Epithelial cell of esophagus (primary cell): ENCODE results near the gene PTGS1.

Experiments
- DNase-seq: peaks from one replicate; pipeline ENCODE4 v3.0.0; 2010; ENCODE audit warnings: low read depth
- H3K4me3 ChIP-seq: 2 replicates; pipeline ENCODE4 v1.5.1; 2011; ENCODE audit warnings: mild to moderate bottlenecking, low read length, control low read depth
- TF ChIP-seq, protein P1 (sequence below): IDR thresholded peaks from 2 replicates; pipeline ENCODE4 v1.5.1; 2011; ENCODE audit warnings: low read depth, mild to moderate bottlenecking, low read length, control low read depth, inconsistent platforms; ENCODE audit not compliant: insufficient read depth; ENCODE audit errors: missing control alignments

PTGS1 gene

DNA sequence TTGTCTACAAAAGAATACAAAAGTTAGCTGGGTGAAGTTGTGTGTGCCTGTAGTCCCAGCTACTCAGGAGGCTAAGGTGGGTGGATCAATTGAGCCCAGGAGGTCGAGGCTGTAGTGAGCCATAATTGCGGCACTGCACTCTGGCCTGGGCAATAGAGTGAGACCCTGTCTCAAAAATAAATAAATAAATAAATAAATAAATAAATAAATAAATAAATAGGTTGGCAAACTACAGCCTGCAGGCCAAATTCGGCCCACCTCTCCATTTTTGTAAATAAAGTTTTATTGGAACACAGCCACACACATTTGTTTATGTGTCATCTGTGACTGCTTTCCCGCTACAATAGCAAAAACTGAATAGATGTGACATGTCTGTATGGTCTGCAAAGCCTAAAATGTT is 9.5 kb downstream of the PTGS1 start:
- TF ChIP-seq, protein P1, sequence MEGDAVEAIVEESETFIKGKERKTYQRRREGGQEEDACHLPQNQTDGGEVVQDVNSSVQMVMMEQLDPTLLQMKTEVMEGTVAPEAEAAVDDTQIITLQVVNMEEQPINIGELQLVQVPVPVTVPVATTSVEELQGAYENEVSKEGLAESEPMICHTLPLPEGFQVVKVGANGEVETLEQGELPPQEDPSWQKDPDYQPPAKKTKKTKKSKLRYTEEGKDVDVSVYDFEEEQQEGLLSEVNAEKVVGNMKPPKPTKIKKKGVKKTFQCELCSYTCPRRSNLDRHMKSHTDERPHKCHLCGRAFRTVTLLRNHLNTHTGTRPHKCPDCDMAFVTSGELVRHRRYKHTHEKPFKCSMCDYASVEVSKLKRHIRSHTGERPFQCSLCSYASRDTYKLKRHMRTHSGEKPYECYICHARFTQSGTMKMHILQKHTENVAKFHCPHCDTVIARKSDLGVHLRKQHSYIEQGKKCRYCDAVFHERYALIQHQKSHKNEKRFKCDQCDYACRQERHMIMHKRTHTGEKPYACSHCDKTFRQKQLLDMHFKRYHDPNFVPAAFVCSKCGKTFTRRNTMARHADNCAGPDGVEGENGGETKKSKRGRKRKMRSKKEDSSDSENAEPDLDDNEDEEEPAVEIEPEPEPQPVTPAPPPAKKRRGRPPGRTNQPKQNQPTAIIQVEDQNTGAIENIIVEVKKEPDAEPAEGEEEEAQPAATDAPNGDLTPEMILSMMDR = no peak
- no peak for DNase-seq
- no peak overlapping the region for H3K4me3 ChIP-seq

DNA sequence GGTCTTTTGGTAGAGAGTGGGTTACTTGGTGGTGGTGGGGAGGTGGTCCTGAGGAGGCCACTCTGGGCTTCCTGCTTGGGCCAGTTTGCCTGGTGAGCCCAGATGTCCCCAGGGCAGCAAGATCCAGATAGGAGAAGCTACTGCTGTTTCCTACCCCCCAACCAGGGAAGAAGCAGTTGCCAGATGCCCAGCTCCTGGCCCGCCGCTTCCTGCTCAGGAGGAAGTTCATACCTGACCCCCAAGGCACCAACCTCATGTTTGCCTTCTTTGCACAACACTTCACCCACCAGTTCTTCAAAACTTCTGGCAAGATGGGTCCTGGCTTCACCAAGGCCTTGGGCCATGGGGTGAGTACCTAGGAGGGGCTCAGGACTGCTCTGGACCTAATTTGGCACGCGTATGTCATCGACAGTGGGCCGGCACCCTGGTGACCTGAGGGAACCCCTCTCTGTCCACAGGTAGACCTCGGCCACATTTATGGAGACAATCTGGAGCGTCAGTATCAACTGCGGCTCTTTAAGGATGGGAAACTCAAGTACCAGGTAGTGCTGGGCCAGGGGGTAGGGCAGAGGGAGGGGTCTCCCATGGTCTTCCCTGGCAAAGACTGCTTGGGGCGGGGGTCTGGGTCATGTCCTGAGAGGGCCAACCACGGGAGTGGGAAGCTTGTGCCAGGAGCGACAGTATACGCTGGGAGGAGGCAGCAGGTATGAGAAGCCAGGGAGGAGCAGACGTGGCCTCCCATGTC is 10.6 kb downstream of the PTGS1 start:
- no peak for DNase-seq
- H3K4me3 ChIP-seq = no peak overlapping the region
- TF ChIP-seq, protein P1 = no peak

DNA sequence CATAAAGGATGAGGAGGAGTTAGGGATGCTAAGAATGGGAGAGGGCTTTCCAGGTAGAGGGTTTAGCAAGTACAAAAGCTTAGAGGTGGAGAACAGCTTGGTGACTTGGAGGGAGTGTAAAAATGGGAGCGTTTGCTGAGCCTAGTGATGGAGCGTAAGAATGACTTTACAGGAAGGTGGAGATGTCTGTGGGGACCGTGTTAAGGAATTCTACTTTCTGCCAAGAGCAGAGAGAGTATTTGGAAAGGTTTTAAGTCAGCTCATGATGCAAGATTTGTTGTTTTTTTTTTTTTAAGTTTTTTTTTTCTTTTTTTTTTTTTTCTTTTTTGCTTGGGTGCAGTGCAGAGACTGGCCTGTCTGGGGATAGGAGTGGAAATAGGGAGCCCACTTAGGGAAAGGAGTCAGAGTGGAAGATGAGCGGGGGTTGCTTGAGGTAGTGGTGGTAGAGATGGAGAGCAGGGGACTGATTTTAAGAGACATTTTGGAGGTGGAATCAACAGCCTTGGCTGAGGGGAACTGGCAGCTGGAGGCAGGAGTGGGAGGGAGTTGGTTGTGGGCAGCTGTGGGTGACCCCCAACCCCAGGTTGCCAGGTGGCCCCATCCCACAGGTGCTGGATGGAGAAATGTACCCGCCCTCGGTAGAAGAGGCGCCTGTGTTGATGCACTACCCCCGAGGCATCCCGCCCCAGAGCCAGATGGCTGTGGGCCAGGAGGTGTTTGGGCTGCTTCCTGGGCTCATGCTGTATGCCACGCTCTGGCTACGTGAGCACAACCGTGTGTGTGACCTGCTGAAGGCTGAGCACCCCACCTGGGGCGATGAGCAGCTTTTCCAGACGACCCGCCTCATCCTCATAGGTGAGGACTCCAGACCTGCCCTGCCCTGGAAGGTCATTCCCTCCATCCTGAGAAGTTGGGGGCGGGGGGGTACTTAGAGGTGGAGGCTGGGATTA is 12.4 kb downstream of the PTGS1 start:
- DNase-seq = peak; percentile 43

DNA sequence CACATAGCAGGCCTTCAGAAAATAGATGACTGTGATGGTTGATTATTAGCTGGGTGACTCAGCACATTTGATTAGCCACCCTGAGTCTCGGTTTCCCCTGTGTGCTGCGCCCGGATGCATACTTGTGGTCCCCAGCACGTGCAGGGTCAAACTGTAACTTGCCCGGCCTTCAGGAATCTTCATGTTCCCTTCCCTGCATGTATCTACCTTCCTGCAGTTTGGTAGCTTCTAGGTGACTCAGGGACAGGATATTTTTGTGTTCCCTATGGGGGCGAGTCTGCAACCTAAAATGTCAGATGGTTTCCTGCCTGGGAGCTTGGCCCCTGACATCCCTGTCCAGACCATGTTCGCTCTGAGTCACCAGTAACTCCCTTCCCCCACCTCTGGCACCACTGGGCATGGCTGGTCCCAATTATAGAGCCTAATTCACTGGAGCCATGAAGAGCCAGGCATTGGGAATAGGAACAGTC is 13.2 kb downstream of the PTGS1 start:
- no peak overlapping the region for H3K4me3 ChIP-seq
- DNase-seq = peak; percentile 56
- TF ChIP-seq, protein P1 = no peak

More for the DNA sequence above, 12.4 kb downstream of the PTGS1 start:
- TF ChIP-seq, protein P1 = no peak
- no peak overlapping the region for H3K4me3 ChIP-seq

DNA sequence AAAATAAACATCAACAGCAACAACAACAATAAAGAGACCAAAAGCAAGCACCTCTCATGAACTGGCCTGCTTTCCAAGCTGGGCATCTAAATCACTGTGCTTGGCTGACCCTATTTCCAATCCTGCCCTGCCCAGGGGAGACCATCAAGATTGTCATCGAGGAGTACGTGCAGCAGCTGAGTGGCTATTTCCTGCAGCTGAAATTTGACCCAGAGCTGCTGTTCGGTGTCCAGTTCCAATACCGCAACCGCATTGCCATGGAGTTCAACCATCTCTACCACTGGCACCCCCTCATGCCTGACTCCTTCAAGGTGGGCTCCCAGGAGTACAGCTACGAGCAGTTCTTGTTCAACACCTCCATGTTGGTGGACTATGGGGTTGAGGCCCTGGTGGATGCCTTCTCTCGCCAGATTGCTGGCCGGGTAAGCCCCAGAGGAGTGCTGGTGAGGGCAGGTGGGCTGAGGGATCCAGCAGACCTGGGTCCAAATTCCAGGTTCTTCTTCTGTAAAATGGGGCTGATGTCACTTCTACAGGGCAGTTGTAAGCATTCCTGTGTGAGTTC is 15.6 kb downstream of the PTGS1 start:
- H3K4me3 ChIP-seq = no peak overlapping the region
- TF ChIP-seq, protein P1 = no peak
- no peak for DNase-seq

DNA sequence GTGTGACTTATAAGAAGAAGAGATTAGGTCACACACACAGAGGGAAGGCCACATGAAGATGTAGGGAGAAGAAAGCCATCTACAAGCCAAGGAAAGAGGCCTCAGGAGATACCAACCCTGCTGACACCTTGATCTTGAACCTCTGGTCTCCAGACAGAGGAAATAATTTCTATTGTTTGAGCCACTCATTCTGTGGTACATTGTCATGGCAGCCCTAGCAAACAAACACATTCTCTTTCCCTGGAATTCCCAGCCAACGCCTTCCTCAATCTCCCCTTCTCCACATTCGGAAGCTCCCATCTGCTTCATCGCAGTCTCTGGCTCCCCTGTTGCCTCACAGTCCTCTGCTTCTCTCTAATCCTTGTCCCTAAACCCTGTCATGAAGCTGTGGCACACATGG is 16.7 kb downstream of the PTGS1 start:
- H3K4me3 ChIP-seq = no peak overlapping the region
- TF ChIP-seq, protein P1 = no peak
- no peak for DNase-seq
